Measurements from ENCODE around the gene DGKB.

DNA sequence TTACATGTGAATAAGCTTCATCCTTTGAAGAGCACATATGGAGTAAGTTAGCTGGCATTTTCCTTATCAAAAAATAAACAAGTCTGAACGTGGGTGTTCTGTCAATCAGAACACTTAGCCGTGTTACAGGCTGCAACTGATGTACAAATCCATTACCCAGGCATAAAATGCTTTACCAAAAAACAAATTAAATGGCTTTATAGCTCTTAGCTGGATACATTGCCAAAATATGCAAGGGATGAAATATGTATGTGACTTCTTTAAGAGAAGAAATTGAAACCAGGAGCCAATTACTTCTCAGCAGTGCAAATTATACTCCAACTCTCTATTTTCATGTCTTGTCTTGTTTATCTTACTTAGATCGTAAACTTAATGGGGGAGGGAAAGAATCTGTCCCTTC lies 214.8 kb downstream of the DGKB start:
- TF ChIP-seq POLR2A (IDR thresholded peaks at IDR 0.05) = no peak
- TF ChIP-seq, protein P1, sequence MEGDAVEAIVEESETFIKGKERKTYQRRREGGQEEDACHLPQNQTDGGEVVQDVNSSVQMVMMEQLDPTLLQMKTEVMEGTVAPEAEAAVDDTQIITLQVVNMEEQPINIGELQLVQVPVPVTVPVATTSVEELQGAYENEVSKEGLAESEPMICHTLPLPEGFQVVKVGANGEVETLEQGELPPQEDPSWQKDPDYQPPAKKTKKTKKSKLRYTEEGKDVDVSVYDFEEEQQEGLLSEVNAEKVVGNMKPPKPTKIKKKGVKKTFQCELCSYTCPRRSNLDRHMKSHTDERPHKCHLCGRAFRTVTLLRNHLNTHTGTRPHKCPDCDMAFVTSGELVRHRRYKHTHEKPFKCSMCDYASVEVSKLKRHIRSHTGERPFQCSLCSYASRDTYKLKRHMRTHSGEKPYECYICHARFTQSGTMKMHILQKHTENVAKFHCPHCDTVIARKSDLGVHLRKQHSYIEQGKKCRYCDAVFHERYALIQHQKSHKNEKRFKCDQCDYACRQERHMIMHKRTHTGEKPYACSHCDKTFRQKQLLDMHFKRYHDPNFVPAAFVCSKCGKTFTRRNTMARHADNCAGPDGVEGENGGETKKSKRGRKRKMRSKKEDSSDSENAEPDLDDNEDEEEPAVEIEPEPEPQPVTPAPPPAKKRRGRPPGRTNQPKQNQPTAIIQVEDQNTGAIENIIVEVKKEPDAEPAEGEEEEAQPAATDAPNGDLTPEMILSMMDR (IDR thresholded peaks at IDR 0.05) = no peak
